Mesenchymal stem cell (in vitro differentiated cells and primary cell): ENCODE results near the gene CD177.
"Not testable (repeated sequence)": the region's sequence is repeated elsewhere in the genome, so short reads cannot be mapped to it uniquely, and the experiment has no call there.

ENCODE experiments used
- DNase-seq: peaks from one replicate; pipeline ENCODE4 v3.0.0-alpha.2; 2013
- H2AFZ ChIP-seq: one replicate; pipeline ENCODE4 v1.6.1; 2013; ENCODE audit warnings: low read depth, mild to moderate bottlenecking, control low read depth, inconsistent platforms, low read length, moderate library complexity
- H2AK5ac ChIP-seq: 2 replicates; pipeline ENCODE4 v1.6.1; 2013; ENCODE audit warnings: low read length, moderate library complexity, mild to moderate bottlenecking, inconsistent platforms; ENCODE audit not compliant: severe bottlenecking
- H2BK120ac ChIP-seq: one replicate; pipeline ENCODE4 v1.6.1; 2013; ENCODE audit warnings: low read depth, mild to moderate bottlenecking, inconsistent platforms, low read length, moderate library complexity
- H2BK12ac ChIP-seq, 2 experiments: one replicate each; pipeline ENCODE4 v1.6.1; 2013; ENCODE audit warnings: inconsistent platforms in 2 of 2, low read length in 2 of 2, mild to moderate bottlenecking in 2 of 2, moderate library complexity in 2 of 2, control low read depth in 1 of 2
- H2BK15ac ChIP-seq: one replicate; pipeline ENCODE4 v1.6.1; 2013; ENCODE audit warnings: mild to moderate bottlenecking, low read depth, inconsistent platforms; ENCODE audit not compliant: poor library complexity, severe bottlenecking
- H2BK5ac ChIP-seq: 2 replicates; pipeline ENCODE4 v1.6.1; 2013; ENCODE audit warnings: low read depth, mild to moderate bottlenecking, low read length, control low read depth, inconsistent platforms; ENCODE audit not compliant: poor library complexity, severe bottlenecking
- H3K14ac ChIP-seq, 2 experiments: one replicate each; pipeline ENCODE4 v1.6.1; 2013; ENCODE audit warnings: inconsistent platforms in 2 of 2, low read length in 2 of 2, control low read depth in 1 of 2, mild to moderate bottlenecking in 1 of 2, moderate library complexity in 1 of 2
- H3K18ac ChIP-seq, 2 experiments: one replicate each; pipeline ENCODE4 v1.6.1; 2013; ENCODE audit warnings: inconsistent platforms in 2 of 2, low read length in 2 of 2, control low read depth in 1 of 2, low read depth in 1 of 2, mild to moderate bottlenecking in 1 of 2
- H3K23ac ChIP-seq, 2 experiments: one replicate each; pipeline ENCODE4 v1.6.1; 2013; ENCODE audit warnings: inconsistent platforms in 2 of 2, low read length in 2 of 2, mild to moderate bottlenecking in 2 of 2, moderate library complexity in 2 of 2, control low read depth in 1 of 2
- H3K27ac ChIP-seq: 2 replicates; pipeline ENCODE4 v1.5.1; 2013; ENCODE audit warnings: mild to moderate bottlenecking, moderate library complexity, low read length, control low read depth, inconsistent platforms; ENCODE audit not compliant: poor library complexity, severe bottlenecking
- H3K27me3 ChIP-seq, 2 experiments: 2 replicates each; pipeline versions ENCODE4 v1.6.1 to v1.7.0; 2013; ENCODE audit warnings: low read length in 2 of 2, mild to moderate bottlenecking in 2 of 2, moderate library complexity in 2 of 2, control low read depth in 1 of 2, inconsistent platforms in 1 of 2; ENCODE audit not compliant: control insufficient read depth in 1 of 2, insufficient read depth in 1 of 2
- H3K36me3 ChIP-seq, 2 experiments: 2 replicates each; pipeline versions ENCODE4 v1.6.1 to v1.7.0; 2013; ENCODE audit warnings: low read length in 2 of 2, control low read depth in 1 of 2, inconsistent platforms in 1 of 2, low read depth in 1 of 2, mild to moderate bottlenecking in 1 of 2; ENCODE audit not compliant: insufficient read depth in 2 of 2, control insufficient read depth in 1 of 2
- H3K4ac ChIP-seq, 2 experiments: one replicate each; pipeline ENCODE4 v1.6.1; 2013; ENCODE audit warnings: inconsistent platforms in 2 of 2, low read length in 2 of 2, mild to moderate bottlenecking in 2 of 2, moderate library complexity in 2 of 2, control low read depth in 1 of 2, low read depth in 1 of 2
- H3K4me1 ChIP-seq: 2 replicates; pipeline ENCODE4 v1.6.1; 2013; ENCODE audit warnings: low read depth, low read length, control low read depth; ENCODE audit not compliant: control insufficient read depth, insufficient read depth
- H3K4me2 ChIP-seq: 2 replicates; pipeline ENCODE4 v1.6.1; 2013; ENCODE audit warnings: low read length, mild to moderate bottlenecking, inconsistent platforms; ENCODE audit not compliant: poor library complexity, severe bottlenecking
- H3K4me3 ChIP-seq, 2 experiments: 2 replicates each; pipeline versions ENCODE4 v1.5.1 to v1.7.0; 2013; ENCODE audit warnings: low read length in 2 of 2, mild to moderate bottlenecking in 2 of 2, control low read depth in 1 of 2, low read depth in 1 of 2; ENCODE audit not compliant: insufficient read depth in 1 of 2
- H3K79me1 ChIP-seq: replicated peaks from 2 replicates; pipeline ENCODE4 v1.6.1; 2013; ENCODE audit warnings: mild to moderate bottlenecking, control low read depth, low read length, inconsistent platforms; ENCODE audit not compliant: poor library complexity, severe bottlenecking
- H3K9ac ChIP-seq: 2 replicates; pipeline ENCODE4 v1.7.0; 2013; ENCODE audit warnings: mild to moderate bottlenecking, low read length, moderate library complexity
- H3K9me3 ChIP-seq: 2 replicates; pipeline ENCODE4 v1.7.0; 2013; ENCODE audit warnings: mild to moderate bottlenecking, low read length; ENCODE audit not compliant: control insufficient read depth
- H4K8ac ChIP-seq: one replicate; pipeline ENCODE4 v1.6.1; 2013; ENCODE audit warnings: inconsistent platforms, mild to moderate bottlenecking, low read length, moderate library complexity
- H4K91ac ChIP-seq: one replicate; pipeline ENCODE4 v1.6.1; 2013; ENCODE audit warnings: mild to moderate bottlenecking, low read length, inconsistent platforms
- WGBS: methylation state at CpG from one replicate; pipeline ENCODE4 v1.1.7; 2013; ENCODE audit warnings: mixed read lengths; 5-methylcytosine and 5-hydroxymethylcytosine counted together

Gene CD177

GRCh38 chr19:43393501-43393900 is 40.0 kb downstream of the CD177 start:
- not testable (repeated sequence) for H2BK120ac ChIP-seq, H3K4me2 ChIP-seq, H3K4ac ChIP-seq, H3K79me1 ChIP-seq, H2BK12ac ChIP-seq, DNase-seq, H3K4me1 ChIP-seq, H4K91ac ChIP-seq, H3K36me3 ChIP-seq, H4K8ac ChIP-seq, H2AK5ac ChIP-seq, H3K14ac ChIP-seq, H3K23ac ChIP-seq, H3K18ac ChIP-seq, H3K4me3 ChIP-seq, H3K9ac ChIP-seq, H2AFZ ChIP-seq, H3K9me3 ChIP-seq, H2BK15ac ChIP-seq, H2BK5ac ChIP-seq, H3K27ac ChIP-seq
- H3K27me3 ChIP-seq: peaks cover 0 to 24% of the 10 kb centered on the region in 2 experiments
- 49% methylated on average over 3 of the region's 3 CpGs for WGBS

GRCh38 chr19:43395561-43395960 is 42.1 kb downstream of the CD177 start:
- Histone ChIP-seq H4K8ac (no peak overlapping the region), H2AFZ (no peak overlapping the region), H3K79me1 (no peaks in the 10 kb centered on the region), H3K4me2 (no peak overlapping the region), H2AK5ac (no peak overlapping the region), H4K91ac (no peak overlapping the region), H2BK120ac (no peak overlapping the region), H2BK5ac (no peak overlapping the region), H3K27ac (no peak overlapping the region), H3K18ac (no peak overlapping the region), H3K23ac (no peak overlapping the region), H3K4ac (no peak overlapping the region), H3K9ac (no peak overlapping the region), H2BK15ac (no peak overlapping the region), H3K4me1 (no peaks in the 10 kb centered on the region), H3K27me3 (peaks cover 0 to 30% of the 10 kb centered on the region in 2 experiments), H2BK12ac (no peak overlapping the region), H3K9me3 (no peaks in the 10 kb centered on the region), H3K4me3 (no peak overlapping the region), H3K14ac (no peak overlapping the region), H3K36me3 (no peaks in the 10 kb centered on the region)
- no peak for DNase-seq
- WGBS: 84% methylated on average over 6 of the region's 6 CpGs

GRCh38 chr19:43406297-43406696 is 52.8 kb downstream of the CD177 start:
- no peak overlapping the region for H2BK120ac ChIP-seq
- no peaks in the 10 kb centered on the region for H3K79me1 ChIP-seq
- H3K4me1 ChIP-seq: no peaks in the 10 kb centered on the region
- no peak overlapping the region for H3K9ac ChIP-seq
- no peak overlapping the region for H3K4ac ChIP-seq
- H3K27ac ChIP-seq: no peak overlapping the region
- no peak overlapping the region for H3K23ac ChIP-seq
- H4K91ac ChIP-seq: no peak overlapping the region
- peaks cover 0 to 12% of the 10 kb centered on the region in 2 experiments for H3K27me3 ChIP-seq
- no peak overlapping the region for H3K14ac ChIP-seq
- no peak overlapping the region for H3K18ac ChIP-seq
- H2AFZ ChIP-seq: no peak overlapping the region
- no peak overlapping the region for H2BK5ac ChIP-seq
- H3K4me2 ChIP-seq: no peak overlapping the region
- no peak overlapping the region for H3K4me3 ChIP-seq
- H2BK15ac ChIP-seq: no peak overlapping the region
- no peak overlapping the region for H2BK12ac ChIP-seq
- H4K8ac ChIP-seq: no peak overlapping the region
- WGBS: 81% methylated on average over 24 of the region's 24 CpGs
- H3K9me3 ChIP-seq: no peaks in the 10 kb centered on the region
- no peak overlapping the region for H2AK5ac ChIP-seq
- no peaks in the 10 kb centered on the region for H3K36me3 ChIP-seq
- DNase-seq: no peak

- Histone ChIP-seq H2AFZ (no peak overlapping the region), H4K91ac (no peak overlapping the region), H2AK5ac (no peak overlapping the region), H2BK120ac (no peak overlapping the region), H3K18ac (no peak overlapping the region), H4K8ac (no peak overlapping the region), H3K4ac (no peak overlapping the region), H3K14ac (no peak overlapping the region), H3K79me1 (no peaks in the 10 kb centered on the region), H3K23ac (no peak overlapping the region), H3K27me3 (peaks cover 0 to 16% of the 10 kb centered on the region in 2 experiments), H3K4me3 (no peak overlapping the region), H2BK12ac (no peak overlapping the region), H3K4me1 (no peaks in the 10 kb centered on the region), H2BK15ac (no peak overlapping the region), H3K36me3 (no peaks in the 10 kb centered on the region), H3K9me3 (no peaks in the 10 kb centered on the region), H3K4me2 (no peak overlapping the region), H3K9ac (no peak overlapping the region), H3K27ac (no peak overlapping the region), H2BK5ac (no peak overlapping the region)
- no peak for DNase-seq
- WGBS: 85% methylated on average over 22 of the region's 22 CpGs
These were observed 54.0 kb downstream of the CD177 start for GRCh38 chr19:43407416-43408005.
